GM23338 (cell line): Measurements from ENCODE around the gene ATP8B4. TPM values are rescaled to one million over a fixed set of nuclear protein-coding genes. Genes with fewer than 3 reads are reported as not detected.

Source experiments
- ATAC-seq: fragments of 200-7000 bp; cut with Tn5 transposase; 3 replicates; pipeline ENCODE4 v1.9.1; 2020
- DNase-seq: peaks from one replicate; pipeline ENCODE4 v3.0.0-alpha.2; 2015; ENCODE audit warnings: low spot score
- H2AFZ ChIP-seq: fragments of 200-600 bp; sonication (generic); 2 replicates; pipeline ENCODE4 v1.8.0; 2016; ENCODE audit warnings: antibody characterized with exemption, mild to moderate bottlenecking, moderate library complexity
- H3F3A ChIP-seq: fragments of 200-600 bp; sonication (generic); replicated peaks from 2 replicates; pipeline ENCODE4 v1.8.0; 2017; ENCODE audit warnings: antibody characterized with exemption, mixed run types, low read depth
- H3K27ac ChIP-seq: fragments of 200-600 bp; sonication (generic); 2 replicates; pipeline ENCODE4 v1.6.1; 2016; ENCODE audit warnings: low read depth
- H3K27me3 ChIP-seq: fragments of 200-600 bp; sonication (generic); 2 replicates; pipeline ENCODE4 v1.8.0; 2016; ENCODE audit warnings: mild to moderate bottlenecking, mixed run types, moderate library complexity; ENCODE audit not compliant: insufficient read depth
- H3K36me3 ChIP-seq: fragments of 200-600 bp; sonication (generic); 2 replicates; pipeline ENCODE4 v1.8.0; 2016; ENCODE audit warnings: mild to moderate bottlenecking; ENCODE audit not compliant: insufficient read depth
- H3K4me1 ChIP-seq: fragments of 200-600 bp; sonication (generic); 2 replicates; pipeline ENCODE4 v1.8.0; 2016; ENCODE audit warnings: mild to moderate bottlenecking, moderate library complexity; ENCODE audit not compliant: insufficient read depth
- H3K4me2 ChIP-seq: fragments of 200-600 bp; sonication (generic); 2 replicates; pipeline ENCODE4 v1.7.1; 2017; ENCODE audit warnings: mixed run types
- H3K4me3 ChIP-seq: fragments of 200-600 bp; sonication (generic); 2 replicates; pipeline ENCODE4 v1.6.1; 2016; ENCODE audit warnings: mixed run types
- H3K79me2 ChIP-seq: fragments of 200-600 bp; sonication (generic); replicated peaks from 2 replicates; pipeline ENCODE4 v1.8.0; 2017; ENCODE audit warnings: mild to moderate bottlenecking; ENCODE audit not compliant: insufficient read depth
- H3K9me2 ChIP-seq: fragments of 200-600 bp; sonication (generic); 2 replicates; pipeline ENCODE4 v1.8.0; 2017; ENCODE audit not compliant: insufficient read depth
- H4K20me1 ChIP-seq: fragments of 200-600 bp; sonication (generic); replicated peaks from 2 replicates; pipeline ENCODE4 v1.8.0; 2017; ENCODE audit warnings: mild to moderate bottlenecking; ENCODE audit not compliant: insufficient read depth
- H3K27ac Mint-ChIP-seq: 2 replicates; pipeline ENCODE4 v1.8.0; 2020; ENCODE audit warnings: inconsistent platforms, mild to moderate bottlenecking, moderate library complexity, mixed read lengths
- H3K27me3 Mint-ChIP-seq: 3 replicates; pipeline ENCODE4 v1.8.0; 2022; ENCODE audit warnings: low read depth, mild to moderate bottlenecking, moderate library complexity, mixed read lengths, inconsistent platforms; ENCODE audit not compliant: insufficient read depth, poor library complexity
- H3K36me3 Mint-ChIP-seq: 3 replicates; pipeline ENCODE4 v1.8.0; 2021; ENCODE audit warnings: low read depth, mild to moderate bottlenecking, inconsistent platforms, moderate library complexity, mixed read lengths
- H3K4me1 Mint-ChIP-seq: 3 replicates; pipeline ENCODE4 v1.8.0; 2020; ENCODE audit warnings: mild to moderate bottlenecking, inconsistent platforms, mixed read lengths
- H3K4me3 Mint-ChIP-seq: 3 replicates; pipeline ENCODE4 v1.8.0; 2021; ENCODE audit warnings: moderate library complexity, mild to moderate bottlenecking, inconsistent platforms, mixed read lengths
- H3K9me3 Mint-ChIP-seq: 3 replicates; pipeline ENCODE4 v1.8.0; 2020; ENCODE audit warnings: moderate library complexity, mild to moderate bottlenecking, inconsistent platforms, mixed read lengths
- CREB1 ChIP-seq: fragments of 250-450 bp; sonication (Bioruptor Pico); IDR thresholded peaks from 2 replicates; pipeline ENCODE4 v1.5.0; 2020; ENCODE audit warnings: low read depth, mild to moderate bottlenecking, moderate library complexity
- CTCF ChIP-seq, 2 experiments: fragments of 200-600 bp in 1 of 2; sonication (generic) in 1 of 2; conservative IDR thresholded peaks; 2 replicates each; pipeline versions ENCODE4 v1.5.1 to v1.6.1; 2016 to 2017; ENCODE audit warnings: antibody characterized with exemption in 2 of 2, low read depth in 2 of 2, mild to moderate bottlenecking in 2 of 2, moderate library complexity in 1 of 2
- ETS1 ChIP-seq: IDR thresholded peaks from 2 replicates; pipeline ENCODE4 v1.6.1; 2016; ENCODE audit warnings: antibody characterized with exemption
- EZH2 ChIP-seq: fragments of 200-600 bp; sonication (generic); IDR thresholded peaks from one replicate; pipeline ENCODE4 v1.8.0; 2017; ENCODE audit warnings: antibody characterized with exemption, mild to moderate bottlenecking, low read depth; ENCODE audit not compliant: unreplicated experiment
- EZH2phosphoT487 ChIP-seq: fragments of 200-600 bp; sonication (generic); IDR thresholded peaks from one replicate; pipeline ENCODE4 v1.8.1; 2018; ENCODE audit warnings: antibody characterized with exemption; ENCODE audit not compliant: unreplicated experiment
- JUNB ChIP-seq: IDR thresholded peaks from one replicate; pipeline ENCODE4 v1.6.1; 2016; ENCODE audit warnings: antibody characterized with exemption; ENCODE audit not compliant: unreplicated experiment
- NANOG ChIP-seq: IDR thresholded peaks from 2 replicates; pipeline ENCODE4 v1.6.1; 2016; ENCODE audit warnings: antibody characterized with exemption, borderline replicate concordance
- POLR2AphosphoS5 ChIP-seq: IDR thresholded peaks from 2 replicates; pipeline ENCODE4 v1.6.1; 2016; ENCODE audit warnings: antibody characterized with exemption, low read depth
- REST ChIP-seq: IDR thresholded peaks from one replicate; pipeline ENCODE4 v1.6.1; 2018; ENCODE audit warnings: antibody characterized with exemption; ENCODE audit not compliant: unreplicated experiment
- STAT1 ChIP-seq: IDR thresholded peaks from one replicate; pipeline ENCODE4 v1.6.1; 2016; ENCODE audit warnings: antibody characterized with exemption; ENCODE audit not compliant: unreplicated experiment
- ZNF114 ChIP-seq: fragments of 250-450 bp; sonication (Bioruptor Pico); IDR thresholded peaks from 2 replicates; pipeline ENCODE4 v1.5.0; 2020; ENCODE audit warnings: mild to moderate bottlenecking, moderate library complexity
- ZNF331 ChIP-seq: fragments of 250-450 bp; sonication (Bioruptor Pico); IDR thresholded peaks from 2 replicates; pipeline ENCODE4 v1.5.0; 2020; ENCODE audit warnings: low read depth, mild to moderate bottlenecking, moderate library complexity
- ZNF462 ChIP-seq: fragments of 250-450 bp; sonication (Bioruptor Pico); IDR thresholded peaks from 2 replicates; pipeline ENCODE4 v1.5.0; 2020; ENCODE audit warnings: mild to moderate bottlenecking, moderate library complexity
- polyA plus RNA-seq: library from polyadenylated mRNA; unstranded; fragments of >200 nt; fragmentation: Nextera tagmentation; extraction: Ambion mirVana; gene quantifications from 2 replicates; pipeline ENCODE4 v1.2.1, GENCODE V29; 2016
- total RNA-seq: library from RNA; depleted of rRNA; stranded (reverse); fragments of >200 nt; shearing (Covaris generic); gene quantifications from 2 replicates; pipeline ENCODE4 v1.2.3, GENCODE V29; 2014

ATP8B4 gene
- total and polyA plus RNA-seq, 2 experiments from 2014 or later, result 0.24 TPM; not detected in 1

- TF ChIP-seq EZH2phosphoT487, result no peak
- no peak for TF ChIP-seq CTCF (conservative IDR thresholded peaks at IDR 0.05; ENCODE audit: low read depth in 2 of 2)
- TF ChIP-seq NANOG, result no peak
- no peak for TF ChIP-seq ZNF114
- no peak for TF ChIP-seq REST
- TF ChIP-seq STAT1, result no peak
- no peak for TF ChIP-seq EZH2
- no peak for TF ChIP-seq POLR2AphosphoS5
- TF ChIP-seq ZNF331 (CRISPR knock-in tag), result no peak
- TF ChIP-seq ETS1, result no peak
- TF ChIP-seq JUNB, result no peak
- no peak for TF ChIP-seq CREB1
- no peak for TF ChIP-seq ZNF462 (CRISPR knock-in tag)
- no peaks in the 10 kb centered on the region for H3K36me3 Mint-ChIP-seq
Observed at GRCh38 chr15:50063226-50063625, 55.8 kb downstream of the ATP8B4 start.

More at GRCh38 chr15:50063226-50063625, 55.8 kb downstream of the ATP8B4 start:
- no peak overlapping the region for H3K4me3 ChIP-seq
- H3K4me1 ChIP-seq, result peaks cover 12% of the 10 kb centered on the region
- no peak overlapping the region for H2AFZ ChIP-seq
- no peak overlapping the region for H3K27ac ChIP-seq
- H3K9me2 ChIP-seq, result no peaks in the 10 kb centered on the region
- H3K4me2 ChIP-seq, result no peak overlapping the region
- no peaks in the 10 kb centered on the region for H3K9me3 Mint-ChIP-seq
- no peaks in the 10 kb centered on the region for H3K79me2 ChIP-seq
- no peaks in the 10 kb centered on the region for H3K27me3 ChIP-seq
- H3F3A ChIP-seq, result no peaks in the 10 kb centered on the region
- peaks cover 31% of the 10 kb centered on the region for H3K4me1 Mint-ChIP-seq
- H3K36me3 ChIP-seq, result no peaks in the 10 kb centered on the region
- no peak overlapping the region for H3K27ac Mint-ChIP-seq
- no peak overlapping the region for H3K4me3 Mint-ChIP-seq
- H3K27me3 Mint-ChIP-seq, result no peaks in the 10 kb centered on the region
- DNase-seq (no peak), ATAC-seq (no peak)
- H4K20me1 ChIP-seq, result no peaks in the 10 kb centered on the region
